GM18951 (cell line): ENCODE measurements around the gene WIPF3.
"Not testable (repeated sequence)": the region's sequence is repeated elsewhere in the genome, so short reads cannot be mapped to it uniquely, and the experiment has no call there.

Experiments used
- POLR2A ChIP-seq: IDR thresholded peaks from 4 replicates; pipeline ENCODE4 v1.6.1; 2011; ENCODE audit warnings: mild to moderate bottlenecking; ENCODE audit not compliant: insufficient read length, insufficient read depth; ENCODE audit errors: extremely low read depth
- in situ Hi-C: fragments of 300-500 bp; cut with MboI; formaldehyde crosslinking; loops from one replicate; pipeline ENCODE4 v1.12.0; 2022; ENCODE audit warnings: low sequenced_read_pairs, mixed read lengths, inconsistent platforms; ENCODE audit not compliant: unreplicated experiment

The WIPF3 gene

DNA sequence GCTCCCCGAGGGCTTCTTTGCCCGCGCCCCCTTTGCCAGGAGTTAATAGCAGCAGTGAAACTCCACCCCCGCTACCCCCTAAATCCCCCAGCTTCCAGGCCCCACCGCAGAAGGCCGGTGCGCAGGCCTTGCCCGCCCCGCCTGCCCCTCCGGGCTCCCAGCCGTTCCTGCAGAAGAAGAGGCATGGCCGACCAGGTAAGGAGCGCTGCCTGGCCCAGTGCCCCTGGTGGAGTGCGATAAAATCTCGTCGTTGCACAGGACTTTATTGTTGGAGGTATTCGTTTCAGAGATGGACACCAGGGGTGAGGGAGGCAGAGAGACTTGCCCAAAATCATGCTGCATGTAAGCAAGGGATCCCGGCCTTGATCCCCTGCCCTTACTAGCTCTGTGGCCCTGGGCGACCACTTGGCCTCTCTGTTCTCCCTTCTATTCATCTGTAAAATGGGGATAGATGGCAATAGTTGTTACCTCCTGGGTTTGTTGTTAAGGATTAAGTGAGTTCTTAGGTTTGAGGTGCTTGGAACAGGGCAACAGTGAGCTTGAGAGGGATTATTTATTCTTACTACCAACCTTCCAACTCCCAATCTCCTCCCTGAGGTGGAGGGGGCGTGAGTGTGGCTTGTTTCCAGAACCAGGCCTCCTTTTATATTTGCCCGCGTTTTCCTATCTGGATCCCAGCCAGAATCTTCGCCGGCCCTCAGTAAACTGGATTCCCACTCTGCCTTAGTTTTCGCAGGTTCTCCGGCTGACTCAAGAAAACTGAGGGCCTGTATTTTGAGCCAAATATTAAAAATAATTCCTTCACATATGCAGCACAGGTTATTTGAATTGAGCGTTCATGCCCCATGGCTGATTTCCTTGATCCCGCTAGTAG lies 78.3 kb downstream of the WIPF3 start:
- in situ Hi-C loops = no loop called here
- no peak for TF ChIP-seq POLR2A

DNA sequence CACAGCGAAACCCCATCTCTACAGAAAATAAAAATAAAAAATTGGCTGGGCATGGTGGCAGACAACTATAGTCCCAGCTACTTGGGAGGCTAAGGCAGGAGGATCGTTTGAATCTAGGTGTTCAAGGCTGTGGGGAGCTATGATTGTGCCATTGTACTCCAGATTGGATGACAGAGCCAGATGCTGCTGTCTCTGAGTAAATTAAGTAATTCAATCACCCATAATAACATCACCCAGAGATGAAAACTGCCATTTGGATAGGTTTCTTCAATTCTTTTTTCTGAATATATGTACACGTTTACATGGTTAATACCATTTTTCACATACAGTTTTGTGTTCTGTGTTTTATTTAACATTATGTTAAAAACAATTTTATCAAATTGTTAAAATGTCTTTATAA lies 79.3 kb downstream of the WIPF3 start:
- TF ChIP-seq POLR2A = no peak
- in situ Hi-C loops = no loop called here

DNA sequence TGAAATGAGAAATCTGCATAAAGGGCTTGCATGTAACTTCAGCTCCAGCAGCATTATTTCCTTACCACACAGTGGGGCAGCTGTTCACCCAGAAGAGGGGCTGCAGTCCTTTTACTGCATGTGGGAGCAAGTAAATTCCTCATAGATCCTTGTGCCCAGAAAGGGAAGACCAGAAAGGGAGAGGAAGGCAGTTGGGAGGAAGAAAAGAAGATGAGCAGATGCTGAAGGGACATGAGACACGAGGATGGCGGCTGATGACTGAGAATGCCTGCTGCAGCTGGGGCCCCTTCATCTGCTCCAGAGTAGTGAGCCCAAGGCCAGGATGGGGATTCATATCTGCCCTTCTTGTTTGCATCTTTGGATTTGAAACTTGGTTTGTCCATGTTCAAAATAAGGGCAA lies 80.5 kb downstream of the WIPF3 start:
- no peak for TF ChIP-seq POLR2A
- in situ Hi-C loops = no loop called here

DNA sequence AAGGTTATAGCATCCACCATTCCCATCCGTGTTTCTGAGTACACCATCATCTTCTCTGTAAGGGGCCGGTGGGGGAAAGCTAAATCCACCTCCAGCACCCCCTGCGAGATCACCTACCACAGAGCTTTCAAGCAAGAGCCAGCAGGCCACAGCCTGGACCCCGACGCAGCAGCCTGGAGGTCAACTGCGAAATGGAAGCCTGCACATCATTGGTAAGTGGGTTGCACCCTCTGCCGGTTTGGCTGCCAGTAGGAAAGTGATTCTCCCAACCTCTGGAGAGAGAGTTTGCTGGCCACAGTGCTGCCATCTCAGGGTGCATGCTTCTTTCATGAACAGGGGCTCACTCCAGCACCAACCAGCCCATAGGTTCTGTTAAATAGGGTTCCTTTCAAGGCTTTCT lies 81.7 kb downstream of the WIPF3 start:
- in situ Hi-C loops = no loop called here
- TF ChIP-seq POLR2A = no peak

DNA sequence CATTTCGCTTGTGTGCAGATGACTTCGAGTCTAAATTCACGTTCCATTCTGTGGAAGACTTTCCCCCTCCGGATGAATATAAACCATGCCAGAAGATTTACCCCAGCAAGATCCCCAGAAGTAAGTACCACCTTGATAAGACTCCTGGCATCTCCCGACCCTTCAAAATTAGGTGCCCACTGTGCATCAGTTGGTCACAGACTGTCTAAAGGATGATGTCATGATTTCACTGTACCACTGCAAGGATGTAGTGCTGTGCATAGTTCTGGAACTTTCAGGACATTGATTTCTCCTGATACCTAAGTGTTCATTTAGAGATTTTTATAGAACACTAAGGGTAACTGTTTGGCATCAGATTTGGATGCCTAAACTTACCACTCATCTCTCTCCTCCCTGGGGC lies 83.0 kb downstream of the WIPF3 start:
- TF ChIP-seq POLR2A = no peak
- in situ Hi-C loops = no loop called here

DNA sequence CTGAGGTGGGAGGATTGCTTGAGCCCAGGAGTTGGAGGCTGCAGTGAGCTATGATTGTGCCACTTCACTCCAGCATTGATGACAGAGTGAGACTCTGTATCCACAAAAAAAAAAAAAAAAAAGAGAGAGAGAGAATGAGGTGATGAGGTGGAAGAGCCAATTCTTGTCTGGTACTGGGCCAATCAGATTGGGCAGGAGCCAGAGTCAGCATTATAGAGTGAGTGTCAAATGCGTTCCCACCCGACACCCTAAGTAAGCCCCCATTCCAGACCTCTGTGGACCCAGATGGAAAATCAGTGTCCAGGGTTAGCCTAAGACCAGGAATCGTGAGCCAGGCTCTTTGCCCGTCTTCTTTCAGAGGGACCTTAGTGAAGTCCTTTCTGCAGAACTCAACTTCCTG lies 83.9 kb downstream of the WIPF3 start:
- TF ChIP-seq POLR2A = no peak
- in situ Hi-C loops = no loop called here

DNA sequence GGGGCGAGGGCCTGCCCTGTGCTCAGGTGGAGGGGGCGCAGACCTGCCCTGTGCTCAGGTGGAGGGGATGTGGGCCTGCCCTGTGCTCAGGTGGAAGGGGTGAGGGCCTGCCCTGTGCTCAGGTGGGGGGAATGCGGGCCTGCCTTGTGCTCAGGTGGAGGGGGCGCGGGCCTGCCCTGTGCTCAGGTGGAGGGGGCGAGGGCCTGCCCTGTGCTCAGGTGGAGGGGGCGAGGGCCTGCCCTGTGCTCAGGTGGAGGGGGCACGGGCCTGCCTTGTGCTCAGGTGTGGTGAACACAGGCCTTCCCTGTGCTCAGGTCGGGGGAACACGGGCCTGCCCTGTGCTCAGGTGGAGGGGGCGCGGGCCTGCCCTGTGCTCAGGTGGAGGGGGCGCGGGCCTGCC lies 84.5 kb downstream of the WIPF3 start:
- in situ Hi-C loops = not testable (repeated sequence)

DNA sequence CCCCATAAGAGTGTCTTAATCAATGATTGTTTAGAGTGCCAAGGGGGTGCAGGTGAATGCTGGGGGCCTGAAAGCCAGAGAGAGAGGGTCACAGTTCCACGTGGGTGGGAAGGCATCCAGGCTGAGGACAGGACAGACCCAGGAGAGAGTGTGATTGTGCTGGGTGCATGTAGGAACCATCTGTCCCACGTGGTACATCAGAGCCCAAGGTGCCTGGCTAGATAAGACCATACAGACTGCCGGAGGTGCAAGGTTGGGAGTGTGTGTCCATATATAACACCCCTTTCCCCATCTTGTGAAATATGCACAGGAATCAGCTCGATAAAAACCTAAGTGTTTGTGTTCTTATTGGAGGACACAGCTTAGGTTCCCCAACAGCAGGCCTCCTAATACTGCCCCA lies 85.5 kb downstream of the WIPF3 start:
- TF ChIP-seq POLR2A = no peak
- in situ Hi-C loops = no loop called here

DNA sequence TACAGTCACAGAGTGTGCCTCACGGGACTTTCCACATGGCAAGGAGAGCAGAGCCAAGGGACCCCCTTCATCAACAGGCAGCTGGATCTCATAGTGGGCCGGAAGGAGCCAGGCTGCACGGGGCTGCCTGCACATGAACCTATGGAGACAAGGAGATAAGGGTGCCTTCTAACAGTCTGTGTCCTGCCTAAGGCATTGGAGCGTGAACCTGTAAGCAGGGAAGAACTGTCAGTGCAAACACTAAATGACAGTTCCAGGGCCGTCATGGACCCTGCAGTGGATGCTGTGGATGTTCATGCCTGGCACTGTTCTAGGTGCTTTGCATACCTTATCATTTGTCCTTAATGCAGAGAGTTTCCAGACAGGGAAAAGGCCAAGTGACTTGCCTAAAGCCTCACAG lies 85.9 kb downstream of the WIPF3 start:
- in situ Hi-C loops = no loop called here

DNA sequence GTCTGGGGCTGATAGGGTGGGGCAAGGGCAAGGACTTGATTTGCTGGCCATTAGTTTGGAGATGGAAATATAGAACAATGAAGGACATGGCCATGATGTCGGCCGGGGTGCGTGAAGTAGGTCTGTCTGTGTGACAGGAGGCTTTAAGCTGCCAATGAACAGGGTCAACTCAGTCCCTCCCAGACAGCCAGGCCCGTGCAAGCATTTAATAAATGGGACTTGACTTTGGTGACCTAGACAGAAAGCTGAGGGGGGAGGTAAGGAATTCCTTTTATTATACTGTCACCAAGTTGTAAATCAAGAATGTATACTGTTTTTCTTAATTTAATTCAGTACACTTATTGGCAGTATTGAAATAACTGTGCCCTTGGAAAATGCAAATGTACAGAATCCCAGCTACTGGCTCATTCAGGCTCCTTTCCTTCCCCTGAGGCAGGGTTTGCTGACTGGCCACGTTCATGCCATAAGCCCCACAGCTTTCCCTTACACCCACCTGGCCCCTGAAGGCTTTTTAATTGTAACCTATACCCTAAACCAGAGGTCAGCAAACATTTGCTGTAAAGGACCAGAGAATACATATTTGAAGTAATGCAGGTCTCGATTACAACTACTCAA lies 87.2 kb downstream of the WIPF3 start:
- TF ChIP-seq POLR2A = no peak
- in situ Hi-C loops = no loop called here

More for the DNA sequence above, 85.9 kb downstream of the WIPF3 start:
- no peak for TF ChIP-seq POLR2A

DNA sequence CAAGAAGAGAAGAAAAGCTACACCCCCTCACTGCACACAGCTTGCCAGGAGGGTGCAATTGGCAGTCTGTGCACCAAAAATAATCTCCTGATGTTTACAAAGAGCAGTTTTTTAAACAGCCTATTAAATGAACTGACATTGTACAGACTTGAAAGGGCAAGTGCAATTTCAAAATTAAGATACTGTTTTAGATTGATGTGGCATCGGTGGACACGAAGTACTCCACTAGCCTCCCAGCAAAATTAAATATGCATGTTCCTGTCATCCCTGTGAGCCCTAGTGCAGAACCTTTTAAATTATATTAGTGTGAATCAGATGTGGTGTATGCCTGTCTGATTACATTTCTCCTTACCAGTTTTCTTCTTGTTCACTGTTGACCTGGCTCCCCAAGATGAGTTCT lies 87.9 kb downstream of the WIPF3 start:
- no peak for TF ChIP-seq POLR2A
- in situ Hi-C loops = no loop called here

DNA sequence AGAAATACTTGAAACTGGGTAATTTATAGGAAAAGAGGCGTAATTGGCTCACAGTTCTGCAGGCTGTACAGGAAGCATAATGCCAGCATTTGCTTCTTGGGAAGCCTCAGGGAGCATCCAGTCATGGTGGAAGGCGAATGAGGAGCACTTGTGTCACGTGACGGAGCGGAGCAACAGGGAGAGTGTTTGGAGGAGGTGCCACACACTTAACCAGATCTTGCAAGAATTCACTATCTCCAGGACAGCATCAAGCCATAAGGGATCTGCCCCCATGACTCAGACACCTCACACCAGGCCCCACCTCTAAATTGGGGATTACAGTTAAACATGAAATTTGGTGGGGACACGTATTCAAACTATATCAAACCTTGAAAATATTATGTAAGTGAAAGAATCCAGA lies 89.3 kb downstream of the WIPF3 start:
- TF ChIP-seq POLR2A = no peak

DNA sequence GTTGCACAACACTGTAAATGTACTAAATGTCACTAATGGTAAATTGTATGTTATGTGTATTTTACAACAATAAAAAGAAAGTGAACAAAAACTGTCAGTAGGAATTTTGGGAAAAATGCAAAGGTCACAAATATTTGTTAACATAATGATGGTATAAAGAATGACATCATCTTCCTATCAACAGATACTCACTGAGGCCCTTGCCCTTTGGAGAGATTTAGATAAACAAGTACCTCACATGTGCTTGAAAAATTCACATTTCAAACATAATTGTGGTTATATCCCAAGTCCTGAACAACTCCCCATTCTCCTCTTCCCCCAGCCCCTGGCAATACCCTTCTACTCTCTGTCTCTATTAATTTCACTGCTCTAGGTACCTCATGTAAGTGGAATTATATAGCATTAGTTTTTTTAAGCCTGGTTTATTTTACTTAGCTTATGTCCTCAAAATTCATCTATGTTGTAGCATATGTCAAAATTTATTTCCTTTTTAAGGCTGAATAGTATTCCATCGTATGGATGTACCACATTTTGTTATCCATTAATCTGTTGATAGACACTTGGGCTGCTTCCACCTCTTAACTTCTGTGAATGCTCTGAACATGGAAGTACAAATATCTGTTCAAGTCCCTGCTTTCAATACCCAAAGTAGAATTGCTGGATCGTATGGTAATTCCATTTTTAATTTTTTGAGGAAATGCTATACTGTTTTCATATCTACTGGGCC lies 90.5 kb downstream of the WIPF3 start:
- in situ Hi-C loops = no loop called here
- no peak for TF ChIP-seq POLR2A

More for the DNA sequence above, 89.3 kb downstream of the WIPF3 start:
- in situ Hi-C loops = no loop called here

DNA sequence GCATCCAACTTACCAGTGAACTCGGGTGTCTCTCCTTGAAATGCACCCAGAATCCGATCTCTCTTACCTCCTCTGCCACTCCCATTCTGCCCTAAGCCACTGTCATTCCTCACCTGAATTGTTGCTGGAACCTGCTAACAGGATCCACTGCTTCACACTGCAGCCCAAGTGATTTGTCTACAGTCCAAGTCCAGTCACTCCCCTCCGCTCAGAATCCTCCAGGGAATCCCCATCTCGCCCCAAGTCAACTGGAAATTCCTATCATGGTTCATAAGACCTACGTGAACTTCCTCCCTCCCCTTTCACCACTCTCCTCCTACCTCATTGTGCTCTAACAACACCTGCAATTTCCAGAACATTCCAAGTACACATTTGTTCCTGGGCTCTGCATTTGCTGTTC lies 92.0 kb downstream of the WIPF3 start:
- no peak for TF ChIP-seq POLR2A
- in situ Hi-C loops = no loop called here
